HepG2 (cell line): Measurements from ENCODE around the gene C9orf78. TPM values are rescaled to one million over a fixed set of nuclear protein-coding genes. Genes with fewer than 3 reads are reported as not detected.

Experiments
- AFF4 ChIP-seq: sonication (generic); formaldehyde crosslinking; IDR thresholded peaks from 2 replicates; pipeline ENCODE4 v1.4.0; 2020; ENCODE audit warnings: missing genetic modification reagents
- AHR ChIP-seq: IDR thresholded peaks from 2 replicates; pipeline ENCODE4 v1.6.1; 2018; ENCODE audit warnings: missing genetic modification reagents, missing compliant biosample characterization
- ATF7-NPFF ChIP-seq: sonication (generic); formaldehyde crosslinking; IDR thresholded peaks from 2 replicates; pipeline ENCODE4 v1.8.1; 2023; ENCODE audit warnings: mild to moderate bottlenecking, low read depth, missing genetic modification reagents, moderate library complexity
- BCL6 ChIP-seq: IDR thresholded peaks from 2 replicates; pipeline ENCODE4 v1.6.1; 2016; ENCODE audit warnings: missing genetic modification reagents, missing compliant biosample characterization
- BHLHE40 ChIP-seq: IDR thresholded peaks from 2 replicates; pipeline ENCODE4 v1.6.1; 2011; ENCODE audit warnings: low read length, improper control_type of control experiment
- HHEX ChIP-seq: IDR thresholded peaks from 2 replicates; pipeline ENCODE4 v1.6.1; 2016; ENCODE audit warnings: control low read depth
- HMGXB4 ChIP-seq, 2 experiments: sonication (generic) in 1 of 2; formaldehyde crosslinking in 1 of 2; IDR thresholded peaks; 2 replicates each; pipeline versions ENCODE4 v1.4.0 to v1.6.1; 2018 to 2020; ENCODE audit warnings: missing genetic modification reagents in 2 of 2, borderline replicate concordance in 1 of 2, low read depth in 1 of 2, mild to moderate bottlenecking in 1 of 2, missing biosample characterization in 1 of 2
- IRX3 ChIP-seq: sonication (generic); formaldehyde crosslinking; IDR thresholded peaks from 2 replicates; pipeline ENCODE4 v1.8.1; 2023; ENCODE audit warnings: mild to moderate bottlenecking, low read depth, missing genetic modification reagents, borderline replicate concordance
- MIXL1 ChIP-seq: IDR thresholded peaks from 2 replicates; pipeline ENCODE4 v1.6.1; 2016
- NR2F1 ChIP-seq, 2 experiments: fragments of 450-650 bp in 1 of 2; formaldehyde crosslinking in 1 of 2; IDR thresholded peaks; 2 replicates each; pipeline versions ENCODE4 v1.5.0 to v1.6.1; 2016 to 2020; ENCODE audit warnings: mild to moderate bottlenecking in 1 of 2, missing compliant biosample characterization in 1 of 2, missing genetic modification reagents in 1 of 2, moderate library complexity in 1 of 2
- PAWR ChIP-seq: sonication (generic); formaldehyde crosslinking; IDR thresholded peaks from 2 replicates; pipeline ENCODE4 v1.4.0; 2020; ENCODE audit warnings: missing genetic modification reagents, mild to moderate bottlenecking, borderline replicate concordance
- REPIN1 ChIP-seq: sonication (generic); formaldehyde crosslinking; IDR thresholded peaks from 2 replicates; pipeline ENCODE4 v1.8.0; 2022; ENCODE audit warnings: missing genetic modification reagents, low read depth, mild to moderate bottlenecking, borderline replicate concordance
- TOE1 ChIP-seq: sonication (generic); formaldehyde crosslinking; IDR thresholded peaks from 2 replicates; pipeline ENCODE4 v1.4.0; 2020; ENCODE audit warnings: mild to moderate bottlenecking, missing genetic modification reagents
- ZBTB42 ChIP-seq: sonication (generic); formaldehyde crosslinking; IDR thresholded peaks from 2 replicates; pipeline ENCODE4 v1.5.0; 2020; ENCODE audit warnings: mild to moderate bottlenecking, missing genetic modification reagents
- ZNF331 ChIP-seq: sonication (generic); formaldehyde crosslinking; IDR thresholded peaks from 2 replicates; pipeline ENCODE4 v1.4.0; 2020; ENCODE audit warnings: missing genetic modification reagents
- ZNF33B ChIP-seq: sonication (generic); formaldehyde crosslinking; IDR thresholded peaks from 2 replicates; pipeline ENCODE4 v1.5.1; 2020; ENCODE audit warnings: mild to moderate bottlenecking, missing genetic modification reagents
- ZNF460 ChIP-seq: sonication (generic); formaldehyde crosslinking; IDR thresholded peaks from 2 replicates; pipeline ENCODE4 v1.5.1; 2020; ENCODE audit warnings: missing genetic modification reagents, mild to moderate bottlenecking, borderline replicate concordance
- ZNF746 ChIP-seq: sonication (generic); formaldehyde crosslinking; IDR thresholded peaks from 2 replicates; pipeline ENCODE4 v1.8.0; 2022; ENCODE audit warnings: mild to moderate bottlenecking, missing genetic modification reagents
- ZNF879 ChIP-seq: sonication (generic); formaldehyde crosslinking; IDR thresholded peaks from 2 replicates; pipeline ENCODE4 v1.8.1; 2023; ENCODE audit warnings: missing genetic modification reagents
- polyA plus RNA-seq, 8 experiments: library from polyadenylated mRNA; depleted of rRNA in 3 of 8; stranded (reverse) in 7 of 8; unstranded in 1 of 8; fragments of >200 nt; fragmentation: Illumina TruSeq in 4 of 8; extraction: Trizol in 4 of 8; gene quantifications; 2 replicates each; pipeline versions ENCODE4 v1.2.1 to v1.2.3, GENCODE V29; 2011 to 2016; ENCODE audit warnings: low read depth in 4 of 8, missing spikeins in 1 of 8, mixed read lengths in 1 of 8; ENCODE audit not compliant: insufficient read depth in 1 of 8
- total RNA-seq, 5 experiments: library from RNA; depleted of rRNA; stranded (reverse); fragments of >200 nt; fragmentation: Illumina TruSeq; extraction: Trizol; gene quantifications; 2 replicates each; pipeline ENCODE4 v1.2.3, GENCODE V29; 2016; ENCODE audit warnings: low read depth in 1 of 5
- TF ChIP-seq, protein P1 (sequence below): sonication (generic); formaldehyde crosslinking; IDR thresholded peaks from 2 replicates; pipeline ENCODE4 v1.4.0; 2020; ENCODE audit warnings: missing genetic modification reagents, borderline replicate concordance
- TF ChIP-seq, protein P2 (sequence below): sonication (generic); formaldehyde crosslinking; IDR thresholded peaks from 2 replicates; pipeline ENCODE4 v1.5.0; 2020; ENCODE audit warnings: mild to moderate bottlenecking, low read depth, missing genetic modification reagents, borderline replicate concordance

Gene C9orf78
- total and polyA plus RNA-seq, 2 of the 13 experiments (the other 11 are each of a cell fraction or from before 2014, with no cell fraction given) = 18.4 to 35.5 TPM

GRCh38 chr9:129823935-129824601, 11.0 kb downstream of the C9orf78 start, which contains the start of gene TOR1A (continued):
- TF ChIP-seq AFF4 (CRISPR knock-in tag) = no peak
- no peak for TF ChIP-seq ZNF33B
- TF ChIP-seq PAWR (CRISPR knock-in tag) = no peak
- peak; percentile 98 for TF ChIP-seq REPIN1
- TF ChIP-seq HHEX (CRISPR knock-in tag) = no peak
- no peak for TF ChIP-seq IRX3 (CRISPR knock-in tag)
- peak; percentile 71 to 85; a peak in 3 of 4 replicates for TF ChIP-seq HMGXB4 (CRISPR knock-in tag; IDR thresholded peaks at IDR 0.05; ENCODE audit: borderline replicate concordance in 1 of 2, low read depth in 1 of 2)
- TF ChIP-seq ZNF879 (CRISPR knock-in tag) = no peak
- TF ChIP-seq ZNF460 (CRISPR knock-in tag) = peak; percentile 98
- no peak for TF ChIP-seq NR2F1 (CRISPR knock-in tag; IDR thresholded peaks at IDR 0.05)
- peak; percentile 39; the same call in 1 of the 2 replicates for TF ChIP-seq MIXL1
- TF ChIP-seq, protein P1, sequence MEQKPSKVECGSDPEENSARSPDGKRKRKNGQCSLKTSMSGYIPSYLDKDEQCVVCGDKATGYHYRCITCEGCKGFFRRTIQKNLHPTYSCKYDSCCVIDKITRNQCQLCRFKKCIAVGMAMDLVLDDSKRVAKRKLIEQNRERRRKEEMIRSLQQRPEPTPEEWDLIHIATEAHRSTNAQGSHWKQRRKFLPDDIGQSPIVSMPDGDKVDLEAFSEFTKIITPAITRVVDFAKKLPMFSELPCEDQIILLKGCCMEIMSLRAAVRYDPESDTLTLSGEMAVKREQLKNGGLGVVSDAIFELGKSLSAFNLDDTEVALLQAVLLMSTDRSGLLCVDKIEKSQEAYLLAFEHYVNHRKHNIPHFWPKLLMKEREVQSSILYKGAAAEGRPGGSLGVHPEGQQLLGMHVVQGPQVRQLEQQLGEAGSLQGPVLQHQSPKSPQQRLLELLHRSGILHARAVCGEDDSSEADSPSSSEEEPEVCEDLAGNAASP (CRISPR knock-in tag) = peak; percentile 60; the same call in 1 of the 2 replicates
- peak; percentile 68; the same call in 1 of the 2 replicates for TF ChIP-seq ATF7-NPFF (CRISPR knock-in tag)
- TF ChIP-seq ZNF746 (CRISPR knock-in tag) = peak; percentile 59; the same call in 1 of the 2 replicates
- no peak for TF ChIP-seq BHLHE40
- TF ChIP-seq ZBTB42 (CRISPR knock-in tag) = 0 out of 2 replicates have a peak, but pooled peaks have one; percentile 40
- peak; percentile 83; the same call in 1 of the 2 replicates for TF ChIP-seq TOE1
- TF ChIP-seq AHR (CRISPR knock-in tag) = peak; percentile 91; the same call in 1 of the 2 replicates
- TF ChIP-seq, protein P2, sequence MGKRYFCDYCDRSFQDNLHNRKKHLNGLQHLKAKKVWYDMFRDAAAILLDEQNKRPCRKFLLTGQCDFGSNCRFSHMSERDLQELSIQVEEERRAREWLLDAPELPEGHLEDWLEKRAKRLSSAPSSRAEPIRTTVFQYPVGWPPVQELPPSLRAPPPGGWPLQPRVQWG (CRISPR knock-in tag) = no peak
- TF ChIP-seq ZNF331 (CRISPR knock-in tag) = peak; percentile 69
- peak; percentile 65 for TF ChIP-seq BCL6
